Measurements from ENCODE around the gene STAT4. TPM values are rescaled to one million over a fixed set of nuclear protein-coding genes. Genes with fewer than 3 reads are reported as not detected.
A peak's percentile ranks its signal among the peaks of the same experiment; 100 is the strongest.

STAT4 gene
- total RNA-seq, 1 donor from 2014 or later: 0.76 TPM

DNA sequence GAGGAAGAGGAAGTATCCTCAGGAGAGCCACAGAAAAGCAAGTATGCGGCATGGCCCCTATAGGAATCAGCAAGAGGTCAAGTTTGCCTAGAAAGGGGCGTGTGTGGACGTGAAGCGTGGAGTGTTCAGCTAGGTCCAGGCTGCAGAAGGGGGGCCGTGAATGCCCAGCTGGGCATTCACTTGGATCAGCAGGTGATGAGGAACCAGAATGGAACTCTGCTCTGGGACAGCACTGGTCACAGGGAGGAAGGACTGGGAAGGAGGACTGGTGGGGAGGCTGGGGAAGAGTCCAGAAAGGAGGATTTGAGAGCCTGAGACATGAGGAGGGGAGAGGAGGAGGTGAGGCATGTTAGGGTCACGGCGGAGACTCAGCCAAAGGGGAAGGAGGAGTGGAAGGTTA, 156.6 kb downstream of the STAT4 start:
- no peak for ATAC-seq
- intact Hi-C loops (cut with DNase I): no loop called here

DNA sequence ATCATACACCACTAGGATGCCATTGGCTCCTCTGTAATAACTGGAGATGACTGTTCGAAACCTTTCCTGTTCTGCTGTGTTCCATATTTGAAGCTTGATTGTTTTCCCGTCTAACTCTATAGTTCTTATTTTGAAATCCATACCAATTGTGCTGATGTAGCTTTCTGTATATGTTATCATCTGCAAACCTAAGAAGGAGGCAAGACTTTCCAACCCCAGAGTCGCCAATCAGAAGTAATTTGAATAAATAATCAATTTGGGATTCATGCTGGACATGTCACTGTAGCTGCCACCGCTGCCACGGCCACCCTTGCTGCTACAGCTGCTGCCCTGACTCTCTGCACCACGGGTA, 157.5 kb downstream of the STAT4 start:
- no peak for ATAC-seq
- intact Hi-C loops (cut with DNase I): no loop called here
- no peak for DNase-seq (ENCODE audit: missing footprints)

More for the DNA sequence above, 156.6 kb downstream of the STAT4 start:
- no peak for DNase-seq (ENCODE audit: missing footprints)

DNA sequence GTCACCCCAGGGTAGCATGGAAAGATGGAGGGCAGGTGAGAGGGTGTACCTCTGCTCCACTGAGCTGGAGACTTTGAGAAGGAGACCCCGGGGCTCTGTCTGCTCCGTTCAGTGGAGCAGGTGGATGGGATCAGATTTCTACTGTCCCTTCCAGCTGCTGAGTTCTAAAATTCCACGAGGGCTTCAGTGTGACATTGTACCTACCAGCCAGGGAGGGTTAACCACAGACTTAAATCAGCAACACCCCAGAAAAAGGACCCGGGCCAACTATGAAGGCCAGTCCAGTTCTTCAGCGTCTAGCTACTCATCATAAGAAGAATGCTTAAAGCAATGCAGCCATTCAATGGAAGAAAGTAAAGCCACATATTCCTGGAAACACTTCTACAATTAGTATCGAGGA, 160.7 kb downstream of the STAT4 start:
- DNase-seq (ENCODE audit: missing footprints): no peak
- ATAC-seq: no peak
- intact Hi-C loops (cut with DNase I): no loop called here

DNA sequence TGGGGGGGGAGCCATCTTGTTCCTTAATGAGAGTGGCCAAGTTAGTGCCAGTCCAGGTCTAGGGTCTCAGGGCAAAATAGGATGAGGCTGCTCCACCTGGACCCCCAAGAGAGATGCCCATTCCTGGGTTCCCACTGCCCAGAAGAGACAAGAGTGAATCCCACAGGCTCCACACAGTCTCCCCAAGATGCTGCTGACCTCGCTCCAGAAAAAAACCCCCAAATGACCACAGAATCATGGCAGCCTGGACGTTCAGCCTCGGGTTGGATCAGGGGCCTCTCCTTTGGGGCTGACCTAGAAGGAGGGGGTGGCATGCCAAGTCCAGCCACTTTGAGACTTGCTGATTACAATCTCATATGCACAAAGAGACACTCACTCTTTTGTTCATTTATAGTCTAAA, 161.9 kb downstream of the STAT4 start:
- intact Hi-C loops (cut with DNase I): no loop called here
- no peak for DNase-seq (ENCODE audit: missing footprints)

DNA sequence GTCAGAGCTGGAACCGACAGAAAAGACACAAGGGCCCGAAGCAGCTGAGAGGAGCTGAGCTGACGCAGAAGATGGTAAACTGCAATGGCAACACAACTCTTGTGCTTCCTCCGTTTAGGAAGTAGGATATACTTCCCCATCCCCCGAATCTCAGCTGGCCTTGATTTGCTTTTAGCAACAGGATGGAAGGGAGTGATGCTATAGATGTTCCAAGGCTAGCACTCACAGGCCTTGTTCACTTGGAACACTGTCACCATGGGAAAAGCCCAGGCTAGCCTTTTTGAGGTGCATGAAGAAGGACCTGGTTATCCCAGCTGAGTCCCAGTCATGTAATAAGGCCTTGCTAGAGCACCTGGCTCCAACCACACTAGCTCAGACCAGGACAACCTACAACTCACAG, 162.9 kb downstream of the STAT4 start:
- intact Hi-C loops (cut with DNase I): no loop called here
- DNase-seq (ENCODE audit: missing footprints) (no peak), ATAC-seq (no peak)

More for the DNA sequence above, 161.9 kb downstream of the STAT4 start:
- no peak for ATAC-seq

DNA sequence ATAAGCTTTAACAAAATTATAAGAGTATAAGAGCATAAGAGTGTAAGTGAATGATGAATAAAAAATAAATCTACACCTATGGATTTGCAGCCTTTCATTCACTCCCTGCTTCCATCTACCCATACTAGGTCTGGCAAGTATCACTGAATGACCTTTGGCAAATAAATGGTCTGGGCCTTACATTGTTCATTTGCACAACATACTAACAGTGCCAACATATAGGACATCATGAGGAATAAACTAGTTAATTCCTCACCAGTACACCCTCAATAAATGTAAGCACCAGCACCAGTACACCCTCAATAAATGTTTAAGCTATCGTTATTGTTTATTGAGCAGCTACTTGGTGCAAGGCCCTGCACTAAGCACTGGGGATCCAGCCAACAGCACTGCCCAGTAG, 163.7 kb downstream of the STAT4 start:
- no peak for DNase-seq (ENCODE audit: missing footprints)

DNA sequence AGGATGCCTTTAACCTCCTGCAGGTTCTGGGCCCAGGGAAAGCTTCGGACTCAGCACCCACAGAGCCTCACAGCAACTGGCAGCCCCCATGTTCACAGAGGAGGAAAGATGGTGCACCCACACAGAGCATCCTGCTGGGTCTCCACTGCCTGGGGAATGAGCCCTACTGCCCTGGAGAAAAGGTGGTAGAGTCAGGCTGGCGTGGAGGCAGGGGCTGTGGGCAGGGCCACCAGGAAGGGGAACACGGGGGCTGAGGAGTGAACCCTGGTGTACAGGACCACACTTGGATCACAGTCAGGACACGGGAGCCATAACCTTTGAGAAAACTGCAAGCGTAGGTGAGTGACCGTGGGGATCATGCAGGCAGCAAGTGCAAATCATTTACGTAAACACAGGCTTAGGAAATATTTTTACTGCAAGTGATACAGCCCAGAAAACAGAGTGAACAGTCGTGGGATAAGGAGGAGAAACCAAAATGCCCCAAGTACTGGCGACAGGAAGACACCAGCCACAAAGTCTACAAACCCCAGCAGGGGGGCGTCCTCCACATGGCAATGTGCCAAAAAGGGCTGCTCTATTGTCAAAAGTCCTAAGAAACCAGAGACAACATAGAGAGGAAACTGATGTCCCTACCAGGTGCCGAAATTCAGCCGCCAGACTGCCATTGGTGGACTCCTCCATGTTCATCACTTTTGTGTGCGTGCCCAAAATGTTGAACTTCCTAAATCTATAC, 164.4 kb downstream of the STAT4 start:
- ATAC-seq: no peak
- no peak for DNase-seq (ENCODE audit: missing footprints)
- intact Hi-C loops (cut with DNase I): no loop called here

More for the DNA sequence above, 163.7 kb downstream of the STAT4 start:
- intact Hi-C loops (cut with DNase I): no loop called here
- ATAC-seq: no peak

DNA sequence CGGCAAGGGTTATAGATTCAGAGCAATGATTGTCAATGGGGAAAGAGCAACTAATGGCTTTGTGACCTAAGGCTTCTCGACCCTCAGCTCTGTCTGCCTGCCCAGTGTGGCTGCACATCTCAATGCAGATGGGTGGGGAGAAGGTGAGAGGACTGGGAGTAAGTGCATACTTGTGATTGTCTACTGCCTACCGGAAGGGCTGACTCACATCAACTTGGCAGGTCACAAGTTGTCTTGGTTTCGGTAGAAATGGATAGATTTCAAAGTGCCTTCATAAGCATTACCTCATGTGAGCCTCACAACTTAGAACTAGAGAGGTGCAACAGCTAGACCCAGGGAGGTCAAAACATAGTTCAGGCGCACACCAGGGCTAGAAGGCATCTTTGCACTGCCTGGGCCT, 166.2 kb downstream of the STAT4 start:
- intact Hi-C loops (cut with DNase I): no loop called here
- DNase-seq (ENCODE audit: missing footprints) (no peak), ATAC-seq (no peak)

DNA sequence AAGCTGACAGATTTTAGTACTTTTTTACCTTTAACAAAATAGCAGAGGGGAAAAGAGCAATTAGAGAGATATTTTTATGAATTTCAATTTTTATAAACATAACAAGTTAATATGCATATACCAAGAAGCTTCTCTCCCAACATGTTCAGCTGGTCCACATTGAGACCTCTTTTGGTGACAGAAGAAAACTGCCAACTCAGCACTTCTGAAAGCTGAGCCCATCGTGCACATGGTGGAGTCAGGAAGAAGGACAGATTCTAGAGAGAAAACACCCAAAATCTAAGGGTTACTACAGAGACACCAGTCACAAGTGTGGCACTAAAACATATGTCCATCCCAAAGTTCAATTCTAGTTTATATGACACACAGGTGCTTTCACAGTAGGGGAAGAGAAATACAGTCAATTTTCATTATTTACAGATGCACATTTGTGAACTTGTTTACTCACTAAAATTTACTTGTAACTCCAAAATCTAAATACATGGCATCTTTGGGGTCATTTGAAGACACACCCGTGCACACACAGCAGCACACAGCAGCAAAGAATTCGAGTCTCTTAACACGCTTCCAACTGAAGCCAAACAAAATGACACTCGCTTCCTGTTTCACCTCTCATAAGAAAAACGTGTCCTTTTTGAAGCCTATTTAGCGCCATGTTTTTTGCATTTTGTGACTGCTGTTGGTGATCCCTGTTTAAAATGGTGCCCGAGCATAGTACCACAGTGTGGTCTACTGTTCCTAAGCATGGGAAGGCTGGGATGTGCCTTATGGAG, 168.3 kb downstream of the STAT4 start:
- intact Hi-C loops (cut with DNase I): no loop called here
- ATAC-seq: no peak

DNA sequence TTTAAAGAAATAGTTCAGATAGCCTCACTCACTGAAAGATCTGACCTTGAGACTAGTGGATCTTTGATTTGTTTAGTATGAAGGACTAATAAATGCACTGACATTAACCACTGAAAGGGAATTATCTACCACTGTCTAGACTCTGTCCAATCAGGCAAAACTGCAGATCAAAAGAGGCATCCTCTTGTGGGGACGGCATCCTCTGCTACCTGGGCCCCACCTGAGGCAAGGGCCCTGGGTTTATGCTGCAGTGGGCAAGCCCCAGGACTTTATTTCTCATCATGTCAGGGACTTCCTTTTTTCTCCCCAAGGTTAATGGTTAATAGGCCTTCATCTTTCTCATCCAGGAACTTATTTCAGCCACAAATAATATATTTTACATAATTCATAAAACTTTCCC, 169.1 kb downstream of the STAT4 start:
- DNase-seq (ENCODE audit: missing footprints) (no peak), ATAC-seq (no peak)
- intact Hi-C loops (cut with DNase I): loop anchor here (2.0 kb wide), 1 partner anchor 33 kb away; the partner anchor contains the start of gene STAT1

More for the DNA sequence above, 168.3 kb downstream of the STAT4 start:
- no peak for DNase-seq (ENCODE audit: missing footprints)

DNA sequence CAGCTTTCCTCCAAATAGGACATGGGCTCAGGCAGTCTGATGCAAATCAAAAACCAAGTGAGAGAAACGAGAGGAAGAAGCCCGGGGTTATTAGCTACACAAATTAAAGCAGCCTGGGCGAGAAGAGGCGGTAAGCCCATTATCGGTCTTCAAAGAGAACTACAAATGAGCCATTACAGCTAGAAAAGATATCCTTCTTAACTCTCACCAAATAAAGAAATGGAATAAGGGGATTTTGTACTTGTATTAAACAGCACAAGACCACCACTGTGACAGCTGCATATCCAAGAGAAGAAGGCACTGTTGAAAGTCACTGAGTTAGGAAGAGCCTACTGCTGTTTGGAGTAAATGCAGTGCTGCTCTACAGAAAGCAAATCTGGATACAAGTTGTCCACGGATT, 169.5 kb downstream of the STAT4 start:
- intact Hi-C loops (cut with DNase I): loop anchor here (2.0 kb wide), 1 partner anchor 33 kb away; the partner anchor contains the start of gene STAT1
- no peak for ATAC-seq

DNA sequence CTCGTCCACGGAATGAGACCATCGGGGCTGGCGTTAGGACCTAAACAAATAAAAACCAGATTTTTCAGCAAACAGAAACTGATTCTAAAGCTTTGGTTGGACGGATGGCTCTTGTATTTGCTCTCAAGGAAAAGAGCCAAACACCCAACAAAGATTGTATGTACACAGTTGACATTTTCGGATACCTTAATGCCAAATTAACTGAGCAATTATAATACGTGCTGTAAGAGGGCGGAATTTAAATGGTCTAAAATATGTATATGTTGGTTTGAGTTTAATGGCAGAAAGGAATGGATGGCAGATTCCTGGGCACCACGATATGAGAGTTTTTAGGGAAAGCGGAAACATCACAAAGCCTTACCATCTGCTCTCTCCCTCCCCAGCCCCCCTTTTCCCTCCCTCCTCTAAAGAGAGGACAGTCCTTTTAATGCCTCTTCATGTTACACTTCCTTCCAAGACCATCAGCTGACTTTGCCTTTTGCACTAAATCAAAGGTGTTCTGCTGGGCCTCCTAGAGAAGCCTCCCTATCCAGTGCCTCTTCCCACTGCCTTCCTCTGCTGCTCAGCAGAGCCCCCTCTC, 170.1 kb downstream of the STAT4 start:
- ATAC-seq: no peak
- DNase-seq (ENCODE audit: missing footprints): no peak
- intact Hi-C loops (cut with DNase I): loop anchor here (2.0 kb wide), 1 partner anchor 34 kb away; the partner anchor contains the start of gene STAT1

More for the DNA sequence above, 169.5 kb downstream of the STAT4 start:
- DNase-seq (ENCODE audit: missing footprints): no peak

DNA sequence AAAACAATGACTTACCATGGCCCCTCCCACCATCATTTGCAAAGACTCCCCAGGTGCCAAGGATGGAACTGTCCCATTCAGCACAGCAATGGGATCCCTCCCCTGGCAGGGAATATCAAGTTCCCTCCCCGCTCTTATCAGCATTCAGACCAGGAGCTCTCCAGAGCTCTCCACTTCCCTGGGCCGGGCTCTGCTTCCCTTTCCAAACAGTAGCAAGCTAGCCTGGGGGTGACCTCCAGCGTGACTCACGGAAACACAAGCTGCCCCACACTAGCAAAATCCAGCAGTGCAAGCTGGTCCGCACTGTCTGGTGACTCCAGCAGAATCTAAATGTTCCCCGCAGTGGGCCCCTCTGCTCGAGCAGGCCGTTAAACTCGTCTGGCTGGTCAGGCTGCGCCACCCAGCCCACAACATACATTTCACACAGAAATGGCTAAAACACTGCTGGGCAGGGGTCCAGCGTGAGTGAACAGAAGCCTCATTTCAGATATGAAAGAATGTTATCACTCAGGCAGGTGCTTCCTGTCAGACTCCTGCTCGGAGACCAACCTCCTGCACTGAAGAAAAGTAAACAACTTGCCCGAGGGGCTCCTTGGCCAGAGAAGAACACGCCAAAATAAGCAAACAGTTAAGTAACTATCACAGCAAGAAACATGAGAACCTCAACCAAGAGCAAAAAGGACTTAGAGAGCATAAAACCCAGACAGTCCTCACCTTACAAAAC, 170.7 kb downstream of the STAT4 start:
- ATAC-seq: peak; percentile 95
- DNase-seq (ENCODE audit: missing footprints): peak; percentile 77
- intact Hi-C loops (cut with DNase I): loop anchor here (2.0 kb wide), 1 partner anchor 35 kb away; the partner anchor contains the start of gene STAT1

Other genes with a start within 250 kb of the STAT4 start
- 35.5 TPM for gene STAT1, start 136.8 kb downstream of the STAT4 start, total RNA-seq
- gene MYO1B, start 94.4 kb upstream of the STAT4 start, total RNA-seq: 18.9 TPM